Upper lobe of right lung (tissue), 1 donor: Measurements from ENCODE around the gene ITPRIPL2. TPM values are rescaled to one million over a fixed set of nuclear protein-coding genes. Genes with fewer than 3 reads are reported as not detected.

ENCODE experiments used
- ATAC-seq: fragments of 200-7000 bp; cut with Tn5 transposase; one replicate; pipeline ENCODE4 v1.9.1; 2020; ENCODE audit warnings: mild to moderate bottlenecking, moderate library complexity
- DNase-seq: peaks from one replicate; pipeline ENCODE4 v3.0.0-alpha.2; 2020
- H3K27ac ChIP-seq: fragments of 200-600 bp; one replicate; pipeline ENCODE4 v1.8.0; 2022
- H3K27me3 ChIP-seq: fragments of 200-600 bp; one replicate; pipeline ENCODE4 v1.8.0; 2022; ENCODE audit warnings: mild to moderate bottlenecking
- H3K36me3 ChIP-seq: fragments of 200-600 bp; one replicate; pipeline ENCODE4 v1.8.0; 2022
- H3K4me1 ChIP-seq: fragments of 200-600 bp; one replicate; pipeline ENCODE4 v1.8.0; 2022
- H3K4me3 ChIP-seq: fragments of 200-600 bp; one replicate; pipeline ENCODE4 v1.8.0; 2022; ENCODE audit warnings: mild to moderate bottlenecking
- H3K9me3 ChIP-seq: fragments of 200-600 bp; one replicate; pipeline ENCODE4 v1.8.0; 2022
- intact Hi-C: fragments of 100-400 bp; cut with DNase I; formaldehyde crosslinking; loops from one replicate; pipeline ENCODE4 v1.11.0; 2022
- total RNA-seq: library from RNA; stranded (reverse); fragmentation: NEBNext Ultra II Directional; extraction: Animal tissue kit (Norgen Biotek cat#: 25700); gene quantifications from one replicate; pipeline ENCODE4 v1.2.1, GENCODE V29; 2021
- TF ChIP-seq, protein P1 (sequence below): fragments of 200-600 bp; IDR thresholded peaks from one replicate; pipeline ENCODE4 v1.8.0; 2022; ENCODE audit warnings: antibody characterized with exemption
- donor health status: DM: no; HTN: yes; CAD: no; lungs with severe emphysema.

Gene ITPRIPL2
- total RNA-seq, 1 donor from 2014 or later = 68.9 TPM

DNA sequence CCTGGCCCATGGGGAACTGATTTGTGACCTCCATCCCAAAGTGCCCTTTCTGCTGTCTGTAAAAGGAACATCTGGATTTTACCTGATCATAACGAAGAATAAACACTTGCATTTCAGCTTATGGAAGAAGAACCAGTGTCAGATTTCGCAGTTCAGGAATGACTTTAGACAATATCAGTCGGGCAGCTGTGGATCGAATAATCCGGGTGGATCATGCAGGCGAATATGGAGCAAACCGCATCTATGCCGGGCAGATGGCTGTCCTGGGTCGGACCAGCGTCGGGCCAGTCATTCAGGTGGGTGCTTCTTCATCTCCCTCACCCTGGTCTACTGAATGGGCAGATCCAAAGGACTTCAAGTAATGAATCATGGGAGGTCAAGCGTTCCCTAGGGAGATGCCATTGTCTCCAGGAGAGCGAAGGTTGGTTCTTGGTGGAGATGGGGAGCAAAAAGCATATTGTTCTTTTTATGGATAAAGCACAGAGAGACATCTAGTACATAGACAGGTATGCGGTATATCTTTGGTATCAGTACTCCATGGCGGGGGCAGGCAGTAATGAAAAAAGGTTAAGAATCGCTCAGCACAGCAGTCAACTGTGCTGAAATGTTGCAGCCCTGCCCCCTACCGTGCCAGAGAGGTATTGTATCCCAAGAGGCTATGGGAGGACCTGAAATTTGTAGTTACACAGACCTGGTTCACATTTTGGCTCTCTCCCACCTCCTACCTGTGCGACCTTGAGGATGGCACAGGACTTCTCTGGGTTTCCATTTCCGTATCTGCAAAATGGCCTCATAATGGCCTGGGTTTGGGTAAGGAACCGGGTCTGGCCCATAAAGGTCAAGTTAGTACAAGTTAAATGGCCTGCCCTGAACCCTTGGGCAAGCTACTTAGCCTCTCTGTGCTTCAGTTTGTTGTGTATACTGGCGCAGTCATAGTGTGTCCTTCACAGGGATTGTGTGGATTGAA lies 41.7 kb upstream of the ITPRIPL2 start:
- Histone ChIP-seq H3K27ac (no peak overlapping the region), H3K27me3 (no peaks in the 10 kb centered on the region), H3K4me1 (peaks cover 12% of the 10 kb centered on the region), H3K9me3 (no peaks in the 10 kb centered on the region), H3K4me3 (no peak overlapping the region), H3K36me3 (peaks cover 43% of the 10 kb centered on the region)
- peak; percentile 46 for ATAC-seq
- TF ChIP-seq, protein P1, sequence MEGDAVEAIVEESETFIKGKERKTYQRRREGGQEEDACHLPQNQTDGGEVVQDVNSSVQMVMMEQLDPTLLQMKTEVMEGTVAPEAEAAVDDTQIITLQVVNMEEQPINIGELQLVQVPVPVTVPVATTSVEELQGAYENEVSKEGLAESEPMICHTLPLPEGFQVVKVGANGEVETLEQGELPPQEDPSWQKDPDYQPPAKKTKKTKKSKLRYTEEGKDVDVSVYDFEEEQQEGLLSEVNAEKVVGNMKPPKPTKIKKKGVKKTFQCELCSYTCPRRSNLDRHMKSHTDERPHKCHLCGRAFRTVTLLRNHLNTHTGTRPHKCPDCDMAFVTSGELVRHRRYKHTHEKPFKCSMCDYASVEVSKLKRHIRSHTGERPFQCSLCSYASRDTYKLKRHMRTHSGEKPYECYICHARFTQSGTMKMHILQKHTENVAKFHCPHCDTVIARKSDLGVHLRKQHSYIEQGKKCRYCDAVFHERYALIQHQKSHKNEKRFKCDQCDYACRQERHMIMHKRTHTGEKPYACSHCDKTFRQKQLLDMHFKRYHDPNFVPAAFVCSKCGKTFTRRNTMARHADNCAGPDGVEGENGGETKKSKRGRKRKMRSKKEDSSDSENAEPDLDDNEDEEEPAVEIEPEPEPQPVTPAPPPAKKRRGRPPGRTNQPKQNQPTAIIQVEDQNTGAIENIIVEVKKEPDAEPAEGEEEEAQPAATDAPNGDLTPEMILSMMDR = peak; percentile 72
- intact Hi-C loops = no loop called here
- DNase-seq = peak; percentile 72

DNA sequence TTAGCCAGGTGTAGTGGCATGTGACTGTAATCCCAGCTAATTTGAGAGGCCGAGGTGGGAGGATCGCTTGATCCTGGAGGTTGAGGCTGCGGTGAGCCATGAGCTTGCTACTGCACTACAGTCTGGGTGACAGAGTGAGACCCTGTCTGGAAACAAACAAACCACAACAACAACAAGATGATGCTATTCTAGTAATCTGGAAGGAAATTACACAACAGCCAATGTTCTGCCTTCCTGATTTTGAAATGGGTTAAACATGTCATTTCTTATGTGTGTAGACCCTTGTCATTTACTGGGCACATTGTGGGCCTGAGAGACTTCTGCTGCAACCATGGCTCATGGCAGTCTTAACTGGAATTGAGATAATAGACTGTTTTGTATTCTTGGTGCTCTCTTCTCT lies 40.4 kb upstream of the ITPRIPL2 start:
- Histone ChIP-seq H3K27me3 (no peaks in the 10 kb centered on the region), H3K27ac (no peak overlapping the region), H3K36me3 (peaks cover 54% of the 10 kb centered on the region), H3K4me3 (no peak overlapping the region), H3K4me1 (peaks cover 8% of the 10 kb centered on the region), H3K9me3 (no peaks in the 10 kb centered on the region)
- DNase-seq = no peak
- no peak for ATAC-seq
- TF ChIP-seq, protein P1 = no peak
- intact Hi-C loops = no loop called here

DNA sequence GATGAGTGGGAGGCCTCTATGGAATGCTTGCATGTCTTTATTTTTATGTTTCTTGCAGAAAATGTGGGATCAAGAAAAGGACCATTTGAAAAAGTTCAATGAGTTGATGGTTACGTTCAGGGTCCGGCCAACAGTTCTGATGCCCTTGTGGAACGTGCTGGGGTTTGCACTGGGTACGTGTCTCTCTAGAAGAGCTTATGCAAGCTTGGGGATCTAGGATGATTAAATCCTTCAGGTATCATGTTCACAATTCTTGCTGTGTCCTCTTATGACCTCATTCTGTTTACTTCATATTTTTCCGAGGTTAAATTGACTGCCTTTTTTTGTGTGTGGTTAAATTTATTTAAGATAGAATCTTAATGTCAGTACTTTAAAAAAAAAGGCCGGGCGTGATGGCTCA lies 39.9 kb upstream of the ITPRIPL2 start:
- TF ChIP-seq, protein P1 = no peak
- Histone ChIP-seq H3K4me3 (no peak overlapping the region), H3K4me1 (peaks cover 3% of the 10 kb centered on the region), H3K27me3 (no peaks in the 10 kb centered on the region), H3K27ac (no peak overlapping the region), H3K9me3 (no peaks in the 10 kb centered on the region), H3K36me3 (peaks cover 59% of the 10 kb centered on the region)
- DNase-seq (no peak), ATAC-seq (no peak)
- intact Hi-C loops = no loop called here

DNA sequence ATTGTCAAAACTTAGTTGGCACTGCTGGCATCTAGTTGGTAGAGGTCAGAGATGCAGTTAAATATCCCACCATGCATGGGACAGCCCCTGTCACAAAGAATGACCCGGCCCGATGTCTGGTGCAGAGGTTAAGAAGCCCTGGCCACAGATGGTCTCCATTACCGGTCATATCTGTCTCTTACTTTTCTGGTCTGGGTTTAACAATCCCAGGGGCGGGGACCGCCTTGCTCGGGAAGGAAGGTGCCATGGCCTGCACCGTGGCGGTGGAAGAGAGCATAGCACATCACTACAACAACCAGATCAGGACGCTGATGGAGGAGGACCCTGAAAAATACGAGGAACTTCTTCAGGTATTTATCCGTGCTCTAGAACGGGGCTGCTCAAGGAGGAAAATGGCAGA lies 38.3 kb upstream of the ITPRIPL2 start:
- Histone ChIP-seq H3K4me1 (no peaks in the 10 kb centered on the region), H3K36me3 (peaks cover 63% of the 10 kb centered on the region), H3K27ac (no peak overlapping the region), H3K4me3 (no peak overlapping the region), H3K9me3 (no peaks in the 10 kb centered on the region), H3K27me3 (no peaks in the 10 kb centered on the region)
- DNase-seq = no peak
- TF ChIP-seq, protein P1 = no peak
- intact Hi-C loops = no loop called here
- ATAC-seq = no peak

DNA sequence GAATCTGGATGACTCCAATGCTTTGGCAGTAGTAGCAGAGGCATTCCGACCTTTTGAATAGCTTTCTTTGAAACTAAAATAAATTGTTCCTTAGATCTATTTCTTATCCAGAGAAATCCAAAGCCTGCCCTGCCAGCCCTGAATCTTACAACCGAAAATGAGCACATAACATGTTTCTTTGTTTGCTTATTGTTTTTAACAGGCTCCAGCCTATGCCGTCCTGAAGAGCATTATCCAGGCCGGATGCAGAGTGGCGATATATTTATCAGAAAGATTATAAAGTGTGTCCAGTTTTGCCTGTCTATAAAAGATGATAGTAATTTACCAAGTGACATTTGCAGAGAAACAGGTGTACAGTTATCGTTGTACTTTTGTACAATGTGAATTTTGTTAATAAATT lies 35.9 kb upstream of the ITPRIPL2 start:
- Histone ChIP-seq H3K4me3 (no peak overlapping the region), H3K27ac (no peak overlapping the region), H3K9me3 (no peaks in the 10 kb centered on the region), H3K27me3 (no peaks in the 10 kb centered on the region), H3K36me3 (peaks cover 63% of the 10 kb centered on the region), H3K4me1 (no peaks in the 10 kb centered on the region)
- no peak for ATAC-seq
- intact Hi-C loops = no loop called here
- no peak for DNase-seq
- TF ChIP-seq, protein P1 = no peak
